GM12878 (cell line): Measurements from ENCODE around the gene TRIM46. TPM values are rescaled to one million over a fixed set of nuclear protein-coding genes. Genes with fewer than 3 reads are reported as not detected.

Experiments used
- ASH2L ChIP-seq: fragments of 300-600, 200-600 bp; sonication (generic); IDR thresholded peaks from 2 replicates; pipeline ENCODE4 v1.6.1; 2017; ENCODE audit warnings: low read depth, mild to moderate bottlenecking, borderline replicate concordance
- ATF7 ChIP-seq: fragments of 450-650 bp; IDR thresholded peaks from 2 replicates; pipeline ENCODE4 v1.6.1; 2016; ENCODE audit warnings: low read depth, mild to moderate bottlenecking
- BHLHE40 ChIP-seq, 2 experiments: fragments of 450-650 bp in 1 of 2; IDR thresholded peaks; 2 replicates each; pipeline ENCODE4 v1.6.1; 2011 to 2017; ENCODE audit warnings: low read depth in 2 of 2, borderline replicate concordance in 1 of 2, improper control_type of control experiment in 1 of 2, low read length in 1 of 2, mild to moderate bottlenecking in 1 of 2
- CHD1 ChIP-seq: IDR thresholded peaks from 2 replicates; pipeline ENCODE4 v1.6.1; 2012; ENCODE audit warnings: low read depth, low read length, improper control_type of control experiment
- GATAD2B ChIP-seq: fragments of 450-650 bp; conservative IDR thresholded peaks from 2 replicates; pipeline ENCODE4 v1.6.1; 2017; ENCODE audit warnings: low read depth, mild to moderate bottlenecking, moderate library complexity
- NFYB ChIP-seq: IDR thresholded peaks from 2 replicates; pipeline ENCODE4 v1.6.1; 2011; ENCODE audit warnings: low read depth, mild to moderate bottlenecking, low read length, improper control_type of control experiment, moderate library complexity; ENCODE audit not compliant: insufficient read depth
- NR2F1 ChIP-seq: fragments of 450-650 bp; conservative IDR thresholded peaks from 2 replicates; pipeline ENCODE4 v1.6.1; 2017; ENCODE audit warnings: mild to moderate bottlenecking
- POLR2A ChIP-seq: IDR thresholded peaks from 2 replicates; pipeline ENCODE4 v1.6.1; 2011; ENCODE audit warnings: low read depth, mild to moderate bottlenecking, low read length
- RB1 ChIP-seq: fragments of 450-650 bp; formaldehyde crosslinking; IDR thresholded peaks from 2 replicates; pipeline ENCODE4 v1.6.1; 2017; ENCODE audit warnings: mild to moderate bottlenecking, borderline replicate concordance
- SIX5 ChIP-seq: IDR thresholded peaks from 2 replicates; pipeline ENCODE4 v1.6.1; 2011; ENCODE audit warnings: mild to moderate bottlenecking, low read depth, low read length, moderate library complexity; ENCODE audit not compliant: severe bottlenecking
- SMARCA5 ChIP-seq: fragments of 450-650 bp; IDR thresholded peaks from 2 replicates; pipeline ENCODE4 v1.6.1; 2017; ENCODE audit warnings: mild to moderate bottlenecking
- TCF12 ChIP-seq: IDR thresholded peaks from 2 replicates; pipeline ENCODE4 v1.6.1; 2011; ENCODE audit warnings: low read depth, mild to moderate bottlenecking, low read length
- YY1 ChIP-seq: IDR thresholded peaks from 2 replicates; pipeline ENCODE4 v1.6.1; 2011; ENCODE audit warnings: low read depth, mild to moderate bottlenecking, low read length
- ZBED1 ChIP-seq: IDR thresholded peaks from 2 replicates; pipeline ENCODE4 v1.6.1; 2016; ENCODE audit warnings: borderline replicate concordance
- ZNF24 ChIP-seq: fragments of 450-650 bp; IDR thresholded peaks from 2 replicates; pipeline ENCODE4 v1.6.1; 2017; ENCODE audit warnings: antibody characterized with exemption, mild to moderate bottlenecking
- polyA plus RNA-seq, 11 experiments: library from polyadenylated mRNA; depleted of rRNA in 4 of 11; unstranded in 6 of 11; stranded (reverse) in 5 of 11; fragments of >200 nt; fragmentation: Nextera tagmentation in 4 of 11; fragmentation: Illumina TruSeq in 1 of 11; extraction: Ambion mirVana in 4 of 11; extraction: Trizol in 1 of 11; gene quantifications; 1 replicate in 1 of 11; 2 replicates in 10 of 11; pipeline versions ENCODE4 v1.2.1 to v1.2.3, GENCODE V29; 2011 to 2016; ENCODE audit warnings: inconsistent platforms in 2 of 11, missing spikeins in 2 of 11, low read depth in 1 of 11
- total RNA-seq, 4 experiments: library from RNA; depleted of rRNA in 3 of 4; stranded (reverse); fragments of >200 nt in 3 of 4; fragmentation: Illumina TruSeq in 1 of 4; extraction: Trizol in 1 of 4; gene quantifications; 2 replicates each; pipeline versions ENCODE4 v1.2.1 to v1.2.3, GENCODE V29; 2013 to 2021
- TF ChIP-seq, protein P1 (sequence below): fragments of 450-650 bp; IDR thresholded peaks from 2 replicates; pipeline ENCODE4 v1.6.1; 2016; ENCODE audit warnings: mild to moderate bottlenecking
- TF ChIP-seq, protein P2 (sequence below): fragments of 450-650 bp; IDR thresholded peaks from 2 replicates; pipeline ENCODE4 v1.6.1; 2014; ENCODE audit warnings: mild to moderate bottlenecking
- TF ChIP-seq, protein P3 (sequence below): fragments of 450-650 bp; IDR thresholded peaks from 2 replicates; pipeline ENCODE4 v1.6.1; 2017; ENCODE audit warnings: mild to moderate bottlenecking, low read depth, inconsistent platforms; ENCODE audit not compliant: poor library complexity, severe bottlenecking
- TF ChIP-seq, protein P4 (sequence below): fragments of 450-650 bp; IDR thresholded peaks from 2 replicates; pipeline ENCODE4 v1.6.1; 2017; ENCODE audit warnings: mild to moderate bottlenecking, moderate library complexity
- TF ChIP-seq, protein P5 (sequence below), 3 experiments: IDR thresholded peaks in 2 of 3; conservative IDR thresholded peaks in 1 of 3; 2 replicates each; pipeline ENCODE4 v1.5.1; 2011; ENCODE audit warnings: low read depth in 3 of 3, low read length in 3 of 3, mild to moderate bottlenecking in 3 of 3, control low read depth in 2 of 3, moderate library complexity in 2 of 3, inconsistent platforms in 1 of 3, mixed read lengths in 1 of 3; ENCODE audit not compliant: control insufficient read depth in 2 of 3, insufficient read depth in 1 of 3; ENCODE audit errors: extremely low read depth in 1 of 3

TRIM46 gene
- total and polyA plus RNA-seq, 10 of the 15 experiments (the other 5 are each of a cell fraction or from before 2014, with no cell fraction given) = 0.08 to 3.1 (median 0.97) TPM

DNA sequence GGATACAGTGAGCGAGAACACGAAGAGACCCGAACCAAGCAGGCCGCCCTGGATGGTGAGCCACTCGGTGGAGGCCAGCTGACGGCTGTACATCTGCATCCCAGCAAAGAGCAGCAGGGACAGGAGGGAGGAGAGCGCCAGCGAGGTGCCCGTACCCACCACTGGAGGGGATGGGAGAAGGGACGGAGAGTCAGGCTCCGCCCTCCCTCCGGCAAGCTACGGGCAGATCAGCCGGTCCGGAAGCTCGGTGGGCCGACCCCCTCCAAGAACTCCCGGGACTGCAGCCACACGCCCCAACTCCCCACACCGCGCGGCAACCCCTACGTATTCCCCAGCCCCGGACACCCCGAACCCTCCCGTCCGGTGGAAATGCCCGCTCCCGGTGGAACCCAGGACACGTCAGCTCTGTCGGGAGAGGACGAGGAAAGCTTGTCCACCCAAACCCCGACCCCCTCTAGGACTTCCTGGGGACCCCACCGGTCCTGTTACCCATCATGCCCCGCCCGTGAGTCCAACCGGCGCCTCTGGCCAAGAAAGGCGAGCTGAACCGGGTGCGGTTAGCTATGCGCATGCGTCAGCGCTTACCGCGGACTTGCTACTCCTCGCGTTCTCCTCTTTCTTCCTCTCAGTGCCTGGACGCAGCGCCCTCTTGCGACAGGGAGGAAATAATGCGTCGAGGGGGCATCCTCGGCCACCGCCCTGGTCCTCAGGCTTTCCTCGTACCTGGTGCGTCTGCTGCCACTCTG, 744 bp upstream of the TRIM46 start, which contains the start of gene KRTCAP2 (continued):
- TF ChIP-seq, protein P1, sequence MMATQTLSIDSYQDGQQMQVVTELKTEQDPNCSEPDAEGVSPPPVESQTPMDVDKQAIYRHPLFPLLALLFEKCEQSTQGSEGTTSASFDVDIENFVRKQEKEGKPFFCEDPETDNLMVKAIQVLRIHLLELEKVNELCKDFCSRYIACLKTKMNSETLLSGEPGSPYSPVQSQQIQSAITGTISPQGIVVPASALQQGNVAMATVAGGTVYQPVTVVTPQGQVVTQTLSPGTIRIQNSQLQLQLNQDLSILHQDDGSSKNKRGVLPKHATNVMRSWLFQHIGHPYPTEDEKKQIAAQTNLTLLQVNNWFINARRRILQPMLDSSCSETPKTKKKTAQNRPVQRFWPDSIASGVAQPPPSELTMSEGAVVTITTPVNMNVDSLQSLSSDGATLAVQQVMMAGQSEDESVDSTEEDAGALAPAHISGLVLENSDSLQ = no peak
- TF ChIP-seq NFYB (no peak), ZNF24 (no peak), ATF7 (no peak), GATAD2B (peak; percentile 16; the same call in 1 of the 2 replicates), RB1 (no peak), SMARCA5 (peak; percentile 90), NR2F1 (no peak), ZBED1 (no peak), BHLHE40 (IDR thresholded peaks at IDR 0.05; ENCODE audit: borderline replicate concordance in 1 of 2, low read depth in 2 of 2, low read length in 1 of 2) (peak; percentile 61 to 62; a peak in 3 of 4 replicates), SIX5 (no peak), CHD1 (no peak), POLR2A (peak; percentile 86), YY1 (peak; percentile 70), ASH2L (no peak), TCF12 (no peak; the same call in 1 of the 2 replicates)
- TF ChIP-seq, protein P2, sequence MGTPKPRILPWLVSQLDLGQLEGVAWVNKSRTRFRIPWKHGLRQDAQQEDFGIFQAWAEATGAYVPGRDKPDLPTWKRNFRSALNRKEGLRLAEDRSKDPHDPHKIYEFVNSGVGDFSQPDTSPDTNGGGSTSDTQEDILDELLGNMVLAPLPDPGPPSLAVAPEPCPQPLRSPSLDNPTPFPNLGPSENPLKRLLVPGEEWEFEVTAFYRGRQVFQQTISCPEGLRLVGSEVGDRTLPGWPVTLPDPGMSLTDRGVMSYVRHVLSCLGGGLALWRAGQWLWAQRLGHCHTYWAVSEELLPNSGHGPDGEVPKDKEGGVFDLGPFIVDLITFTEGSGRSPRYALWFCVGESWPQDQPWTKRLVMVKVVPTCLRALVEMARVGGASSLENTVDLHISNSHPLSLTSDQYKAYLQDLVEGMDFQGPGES = no peak
- TF ChIP-seq, protein P3, sequence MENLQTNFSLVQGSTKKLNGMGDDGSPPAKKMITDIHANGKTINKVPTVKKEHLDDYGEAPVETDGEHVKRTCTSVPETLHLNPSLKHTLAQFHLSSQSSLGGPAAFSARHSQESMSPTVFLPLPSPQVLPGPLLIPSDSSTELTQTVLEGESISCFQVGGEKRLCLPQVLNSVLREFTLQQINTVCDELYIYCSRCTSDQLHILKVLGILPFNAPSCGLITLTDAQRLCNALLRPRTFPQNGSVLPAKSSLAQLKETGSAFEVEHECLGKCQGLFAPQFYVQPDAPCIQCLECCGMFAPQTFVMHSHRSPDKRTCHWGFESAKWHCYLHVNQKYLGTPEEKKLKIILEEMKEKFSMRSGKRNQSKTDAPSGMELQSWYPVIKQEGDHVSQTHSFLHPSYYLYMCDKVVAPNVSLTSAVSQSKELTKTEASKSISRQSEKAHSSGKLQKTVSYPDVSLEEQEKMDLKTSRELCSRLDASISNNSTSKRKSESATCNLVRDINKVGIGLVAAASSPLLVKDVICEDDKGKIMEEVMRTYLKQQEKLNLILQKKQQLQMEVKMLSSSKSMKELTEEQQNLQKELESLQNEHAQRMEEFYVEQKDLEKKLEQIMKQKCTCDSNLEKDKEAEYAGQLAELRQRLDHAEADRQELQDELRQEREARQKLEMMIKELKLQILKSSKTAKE = peak; percentile 16
- TF ChIP-seq, protein P4, sequence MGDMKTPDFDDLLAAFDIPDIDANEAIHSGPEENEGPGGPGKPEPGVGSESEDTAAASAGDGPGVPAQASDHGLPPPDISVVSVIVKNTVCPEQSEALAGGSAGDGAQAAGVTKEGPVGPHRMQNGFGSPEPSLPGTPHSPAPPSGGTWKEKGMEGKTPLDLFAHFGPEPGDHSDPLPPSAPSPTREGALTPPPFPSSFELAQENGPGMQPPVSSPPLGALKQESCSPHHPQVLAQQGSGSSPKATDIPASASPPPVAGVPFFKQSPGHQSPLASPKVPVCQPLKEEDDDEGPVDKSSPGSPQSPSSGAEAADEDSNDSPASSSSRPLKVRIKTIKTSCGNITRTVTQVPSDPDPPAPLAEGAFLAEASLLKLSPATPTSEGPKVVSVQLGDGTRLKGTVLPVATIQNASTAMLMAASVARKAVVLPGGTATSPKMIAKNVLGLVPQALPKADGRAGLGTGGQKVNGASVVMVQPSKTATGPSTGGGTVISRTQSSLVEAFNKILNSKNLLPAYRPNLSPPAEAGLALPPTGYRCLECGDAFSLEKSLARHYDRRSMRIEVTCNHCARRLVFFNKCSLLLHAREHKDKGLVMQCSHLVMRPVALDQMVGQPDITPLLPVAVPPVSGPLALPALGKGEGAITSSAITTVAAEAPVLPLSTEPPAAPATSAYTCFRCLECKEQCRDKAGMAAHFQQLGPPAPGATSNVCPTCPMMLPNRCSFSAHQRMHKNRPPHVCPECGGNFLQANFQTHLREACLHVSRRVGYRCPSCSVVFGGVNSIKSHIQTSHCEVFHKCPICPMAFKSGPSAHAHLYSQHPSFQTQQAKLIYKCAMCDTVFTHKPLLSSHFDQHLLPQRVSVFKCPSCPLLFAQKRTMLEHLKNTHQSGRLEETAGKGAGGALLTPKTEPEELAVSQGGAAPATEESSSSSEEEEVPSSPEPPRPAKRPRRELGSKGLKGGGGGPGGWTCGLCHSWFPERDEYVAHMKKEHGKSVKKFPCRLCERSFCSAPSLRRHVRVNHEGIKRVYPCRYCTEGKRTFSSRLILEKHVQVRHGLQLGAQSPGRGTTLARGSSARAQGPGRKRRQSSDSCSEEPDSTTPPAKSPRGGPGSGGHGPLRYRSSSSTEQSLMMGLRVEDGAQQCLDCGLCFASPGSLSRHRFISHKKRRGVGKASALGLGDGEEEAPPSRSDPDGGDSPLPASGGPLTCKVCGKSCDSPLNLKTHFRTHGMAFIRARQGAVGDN = peak; percentile 69
- TF ChIP-seq, protein P5, sequence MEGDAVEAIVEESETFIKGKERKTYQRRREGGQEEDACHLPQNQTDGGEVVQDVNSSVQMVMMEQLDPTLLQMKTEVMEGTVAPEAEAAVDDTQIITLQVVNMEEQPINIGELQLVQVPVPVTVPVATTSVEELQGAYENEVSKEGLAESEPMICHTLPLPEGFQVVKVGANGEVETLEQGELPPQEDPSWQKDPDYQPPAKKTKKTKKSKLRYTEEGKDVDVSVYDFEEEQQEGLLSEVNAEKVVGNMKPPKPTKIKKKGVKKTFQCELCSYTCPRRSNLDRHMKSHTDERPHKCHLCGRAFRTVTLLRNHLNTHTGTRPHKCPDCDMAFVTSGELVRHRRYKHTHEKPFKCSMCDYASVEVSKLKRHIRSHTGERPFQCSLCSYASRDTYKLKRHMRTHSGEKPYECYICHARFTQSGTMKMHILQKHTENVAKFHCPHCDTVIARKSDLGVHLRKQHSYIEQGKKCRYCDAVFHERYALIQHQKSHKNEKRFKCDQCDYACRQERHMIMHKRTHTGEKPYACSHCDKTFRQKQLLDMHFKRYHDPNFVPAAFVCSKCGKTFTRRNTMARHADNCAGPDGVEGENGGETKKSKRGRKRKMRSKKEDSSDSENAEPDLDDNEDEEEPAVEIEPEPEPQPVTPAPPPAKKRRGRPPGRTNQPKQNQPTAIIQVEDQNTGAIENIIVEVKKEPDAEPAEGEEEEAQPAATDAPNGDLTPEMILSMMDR (IDR thresholded peaks at IDR 0.05 in 2 of 3, conservative IDR thresholded peaks at IDR 0.05 in 1 of 3; ENCODE audit: control insufficient read depth in 2 of 3, extremely low read depth in 1 of 3, insufficient read depth in 1 of 3, low read depth in 3 of 3, low read length in 3 of 3) = peak; percentile 96 to 99 (median 99); a peak in 5 of 6 replicates
